Measurements from ENCODE around the gene GPR183. TPM values are rescaled to one million over a fixed set of nuclear protein-coding genes. Genes with fewer than 3 reads are reported as not detected.

The GPR183 gene
- total and polyA plus RNA-seq, 10 of the 15 experiments (the other 5 are each of a cell fraction or from before 2014, with no cell fraction given), result 134 to 669 (median 225) TPM

GRCh38 chr13:99293178-99293577 lies 14.0 kb downstream of the GPR183 start (continued):
- TF ChIP-seq ZBED1 (IDR thresholded peaks at IDR 0.05; ENCODE audit: borderline replicate concordance), result peak; percentile 37; the same call in 1 of the 2 replicates
- peak; percentile 15; the same call in 1 of the 2 replicates for TF ChIP-seq FOXM1 (IDR thresholded peaks at IDR 0.05; ENCODE audit: low read depth, low read length)
- peak; percentile 12 for TF ChIP-seq BCL3 (IDR thresholded peaks at IDR 0.05; ENCODE audit: borderline replicate concordance, insufficient read depth, low read depth, low read length, poor library complexity, severe bottlenecking)
- no peak for TF ChIP-seq JUND (IDR thresholded peaks at IDR 0.05; ENCODE audit: low read depth, low read length)
- TF ChIP-seq CEBPB (IDR thresholded peaks at IDR 0.05; ENCODE audit: borderline replicate concordance in 1 of 2, low read depth in 2 of 2, low read length in 2 of 2), result 0 out of 4 replicates have a peak, but pooled peaks of 1 of the 2 experiments have one; percentile 18
- peak; percentile 42; the same call in 1 of the 2 replicates for TF ChIP-seq POLR2A (IDR thresholded peaks at IDR 0.05; ENCODE audit: low read depth, low read length)
- TF ChIP-seq, protein P1, sequence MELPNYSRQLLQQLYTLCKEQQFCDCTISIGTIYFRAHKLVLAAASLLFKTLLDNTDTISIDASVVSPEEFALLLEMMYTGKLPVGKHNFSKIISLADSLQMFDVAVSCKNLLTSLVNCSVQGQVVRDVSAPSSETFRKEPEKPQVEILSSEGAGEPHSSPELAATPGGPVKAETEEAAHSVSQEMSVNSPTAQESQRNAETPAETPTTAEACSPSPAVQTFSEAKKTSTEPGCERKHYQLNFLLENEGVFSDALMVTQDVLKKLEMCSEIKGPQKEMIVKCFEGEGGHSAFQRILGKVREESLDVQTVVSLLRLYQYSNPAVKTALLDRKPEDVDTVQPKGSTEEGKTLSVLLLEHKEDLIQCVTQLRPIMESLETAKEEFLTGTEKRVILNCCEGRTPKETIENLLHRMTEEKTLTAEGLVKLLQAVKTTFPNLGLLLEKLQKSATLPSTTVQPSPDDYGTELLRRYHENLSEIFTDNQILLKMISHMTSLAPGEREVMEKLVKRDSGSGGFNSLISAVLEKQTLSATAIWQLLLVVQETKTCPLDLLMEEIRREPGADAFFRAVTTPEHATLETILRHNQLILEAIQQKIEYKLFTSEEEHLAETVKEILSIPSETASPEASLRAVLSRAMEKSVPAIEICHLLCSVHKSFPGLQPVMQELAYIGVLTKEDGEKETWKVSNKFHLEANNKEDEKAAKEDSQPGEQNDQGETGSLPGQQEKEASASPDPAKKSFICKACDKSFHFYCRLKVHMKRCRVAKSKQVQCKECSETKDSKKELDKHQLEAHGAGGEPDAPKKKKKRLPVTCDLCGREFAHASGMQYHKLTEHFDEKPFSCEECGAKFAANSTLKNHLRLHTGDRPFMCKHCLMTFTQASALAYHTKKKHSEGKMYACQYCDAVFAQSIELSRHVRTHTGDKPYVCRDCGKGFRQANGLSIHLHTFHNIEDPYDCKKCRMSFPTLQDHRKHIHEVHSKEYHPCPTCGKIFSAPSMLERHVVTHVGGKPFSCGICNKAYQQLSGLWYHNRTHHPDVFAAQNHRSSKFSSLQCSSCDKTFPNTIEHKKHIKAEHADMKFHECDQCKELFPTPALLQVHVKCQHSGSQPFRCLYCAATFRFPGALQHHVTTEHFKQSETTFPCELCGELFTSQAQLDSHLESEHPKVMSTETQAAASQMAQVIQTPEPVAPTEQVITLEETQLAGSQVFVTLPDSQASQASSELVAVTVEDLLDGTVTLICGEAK (IDR thresholded peaks at IDR 0.05; ENCODE audit: borderline replicate concordance), result no peak

Data from GM12878 (cell line).